ENCODE data around the gene SDHAF2.
"Not testable (repeated sequence)": the region's sequence is repeated elsewhere in the genome, so short reads cannot be mapped to it uniquely, and the experiment has no call there.

SDHAF2 gene

DNA sequence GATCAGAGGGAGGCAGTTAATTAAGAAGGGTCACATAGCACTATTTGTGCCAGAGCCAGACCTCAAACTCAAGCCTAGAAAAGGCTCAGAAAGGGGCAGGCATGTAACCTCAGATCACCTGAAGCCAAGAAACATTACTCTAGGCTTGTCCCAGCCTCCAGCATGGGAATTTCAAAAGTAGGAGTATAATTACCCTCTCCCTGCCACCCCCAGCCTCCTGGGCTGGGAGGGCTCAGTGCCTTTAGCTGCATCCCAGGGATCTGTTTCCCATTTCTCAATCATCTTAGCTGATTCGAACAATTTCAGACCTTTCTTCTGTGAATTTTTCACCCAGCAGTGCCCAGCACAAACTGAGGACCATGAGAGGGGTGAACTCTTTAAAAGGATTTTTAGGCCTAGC, 45.5 kb downstream of the SDHAF2 start:
- Histone ChIP-seq H3K27ac (no peak overlapping the region), H3K36me3 (ENCODE audit: insufficient read depth, low read length) (no peaks in the 10 kb centered on the region), H3K9me3 (ENCODE audit: low read depth, low read length) (no peaks in the 10 kb centered on the region), H3K4me3 (no peak overlapping the region), H3K9ac (ENCODE audit: insufficient read length) (no peak overlapping the region)
- DNase-seq (ENCODE audit: low read depth, low spot score) = no peak
- TF ChIP-seq EZH2 (IDR thresholded peaks at IDR 0.05) (no peak), POLR2AphosphoS5 (IDR thresholded peaks at IDR 0.05; ENCODE audit: borderline replicate concordance, low read depth, low read length) (no peak), FOXP2 (optimal IDR thresholded peaks at IDR 0.05; ENCODE audit: control extremely low read depth, extremely low read length, insufficient read depth) (no peak)

- no peak for DNase-seq (ENCODE audit: low read depth, low spot score)
- Histone ChIP-seq H3K36me3 (ENCODE audit: insufficient read depth, low read length) (no peaks in the 10 kb centered on the region), H3K9ac (ENCODE audit: insufficient read length) (no peak overlapping the region), H3K27ac (no peak overlapping the region), H3K9me3 (ENCODE audit: low read depth, low read length) (no peaks in the 10 kb centered on the region), H3K4me3 (no peak overlapping the region)
- no peak for TF ChIP-seq POLR2AphosphoS5 (IDR thresholded peaks at IDR 0.05; ENCODE audit: borderline replicate concordance, low read depth, low read length)
- no peak for TF ChIP-seq EZH2 (IDR thresholded peaks at IDR 0.05)
- TF ChIP-seq FOXP2 (optimal IDR thresholded peaks at IDR 0.05; ENCODE audit: control extremely low read depth, extremely low read length, insufficient read depth) = no peak
Measured at GRCh38 chr11:61476371-61476770, 46.4 kb downstream of the SDHAF2 start.

- no peak for DNase-seq (ENCODE audit: low read depth, low spot score)
- Histone ChIP-seq H3K9ac (ENCODE audit: insufficient read length) (no peak overlapping the region), H3K27ac (no peak overlapping the region), H3K9me3 (ENCODE audit: low read depth, low read length) (no peaks in the 10 kb centered on the region), H3K4me3 (no peak overlapping the region), H3K36me3 (ENCODE audit: insufficient read depth, low read length) (no peaks in the 10 kb centered on the region)
- TF ChIP-seq EZH2 (IDR thresholded peaks at IDR 0.05) (no peak), POLR2AphosphoS5 (IDR thresholded peaks at IDR 0.05; ENCODE audit: borderline replicate concordance, low read depth, low read length) (no peak), FOXP2 (optimal IDR thresholded peaks at IDR 0.05; ENCODE audit: control extremely low read depth, extremely low read length, insufficient read depth) (no peak)
Measured at GRCh38 chr11:61477126-61477525, 47.2 kb downstream of the SDHAF2 start.

DNA sequence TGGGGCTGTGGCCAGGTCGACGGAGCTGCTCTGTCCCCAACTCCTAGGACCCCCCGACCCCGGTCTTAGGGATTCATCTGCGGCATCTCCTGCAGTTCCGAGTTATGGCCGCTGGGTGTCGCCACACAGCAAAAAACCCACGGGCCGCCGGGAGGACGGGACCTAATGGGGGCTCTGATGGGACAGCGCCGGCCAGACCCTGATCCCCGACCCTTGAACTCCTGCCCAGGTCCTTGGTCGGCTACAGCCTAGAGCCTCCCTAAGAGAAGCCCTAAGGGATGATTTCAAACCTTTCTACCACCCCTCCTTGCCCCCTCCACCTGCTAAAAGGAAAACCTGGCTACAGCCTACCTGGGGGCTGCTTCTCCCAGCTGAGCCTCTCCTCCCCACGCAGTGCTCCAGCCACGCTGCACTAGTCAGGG, 47.8 kb downstream of the SDHAF2 start:
- H3K4me3 ChIP-seq = no peak overlapping the region
- TF ChIP-seq POLR2AphosphoS5 (IDR thresholded peaks at IDR 0.05; ENCODE audit: borderline replicate concordance, low read depth, low read length) = no peak
- TF ChIP-seq EZH2 (IDR thresholded peaks at IDR 0.05) = no peak
- no peak for TF ChIP-seq FOXP2 (optimal IDR thresholded peaks at IDR 0.05; ENCODE audit: control extremely low read depth, extremely low read length, insufficient read depth)

GRCh38 chr11:61479360-61480058, 49.6 kb downstream of the SDHAF2 start:
- not testable (repeated sequence) for DNase-seq (ENCODE audit: low read depth, low spot score); H3K4me3 ChIP-seq; H3K27ac ChIP-seq; H3K9me3 ChIP-seq (ENCODE audit: low read depth, low read length); H3K36me3 ChIP-seq (ENCODE audit: insufficient read depth, low read length); H3K9ac ChIP-seq (ENCODE audit: insufficient read length)

More for the DNA sequence above, 47.8 kb downstream of the SDHAF2 start:
- no peak overlapping the region for H3K27ac ChIP-seq
- no peak overlapping the region for H3K9ac ChIP-seq (ENCODE audit: insufficient read length)
- no peak for DNase-seq (ENCODE audit: low read depth, low spot score)
- no peaks in the 10 kb centered on the region for H3K9me3 ChIP-seq (ENCODE audit: low read depth, low read length)
- H3K36me3 ChIP-seq (ENCODE audit: insufficient read depth, low read length) = no peaks in the 10 kb centered on the region

DNA sequence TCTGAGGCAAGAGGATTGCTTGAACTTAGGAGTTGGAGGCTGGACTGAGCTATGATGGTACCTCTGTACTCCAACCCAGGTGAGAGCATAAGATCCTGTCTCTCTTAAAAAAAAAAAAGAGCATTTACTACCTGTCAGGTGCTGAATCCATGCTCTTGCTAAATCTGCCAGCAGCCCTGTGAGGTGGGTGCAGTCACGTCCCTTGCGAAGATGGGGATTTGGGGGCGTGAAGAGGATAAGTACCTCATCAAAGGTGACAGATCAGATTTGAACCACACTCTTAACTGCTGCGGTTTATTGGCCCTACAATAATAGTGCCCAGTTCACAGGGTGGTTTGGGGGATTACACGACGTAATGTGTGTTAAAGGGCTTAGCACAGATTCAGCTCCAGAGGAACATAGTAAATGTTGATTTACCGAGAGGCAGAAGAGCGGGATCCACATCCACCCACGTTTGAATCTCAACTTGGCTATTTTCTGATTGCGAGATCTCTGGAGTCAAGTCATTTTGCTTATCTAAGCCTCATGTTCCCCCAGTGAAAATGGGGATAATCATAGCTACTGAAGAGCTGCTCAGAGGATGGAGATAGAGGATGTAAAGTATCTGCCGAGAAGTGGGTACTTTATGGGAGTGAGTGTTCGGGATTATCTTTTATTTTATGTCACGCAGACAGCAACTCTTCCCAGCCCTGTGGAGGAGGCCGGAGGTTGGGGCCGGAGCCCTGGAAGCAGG, 50.5 kb downstream of the SDHAF2 start:
- Histone ChIP-seq H3K9ac (ENCODE audit: insufficient read length) (no peak overlapping the region), H3K27ac (no peak overlapping the region), H3K36me3 (ENCODE audit: insufficient read depth, low read length) (no peaks in the 10 kb centered on the region), H3K4me3 (no peak overlapping the region), H3K9me3 (ENCODE audit: low read depth, low read length) (no peaks in the 10 kb centered on the region)
- TF ChIP-seq EZH2 (IDR thresholded peaks at IDR 0.05) (no peak), FOXP2 (optimal IDR thresholded peaks at IDR 0.05; ENCODE audit: control extremely low read depth, extremely low read length, insufficient read depth) (no peak), POLR2AphosphoS5 (IDR thresholded peaks at IDR 0.05; ENCODE audit: borderline replicate concordance, low read depth, low read length) (no peak)
- no peak for DNase-seq (ENCODE audit: low read depth, low spot score)

DNA sequence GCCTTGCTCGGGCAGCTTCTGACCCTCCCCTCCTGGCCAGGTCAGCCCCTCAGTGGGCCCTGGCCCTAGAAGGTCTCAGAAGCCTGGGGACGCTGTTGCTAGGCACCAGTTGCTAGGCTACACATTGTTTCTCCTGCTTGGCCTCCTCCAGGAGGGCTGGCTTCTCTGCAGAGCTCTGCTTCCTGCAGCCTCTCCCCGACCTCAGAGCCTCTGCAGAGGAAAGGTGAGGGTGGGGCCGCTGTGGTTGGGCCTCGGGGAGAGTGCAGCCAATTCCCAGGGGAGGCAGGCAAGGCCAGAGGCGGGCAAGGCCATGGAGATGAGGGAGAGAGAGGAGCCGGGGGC, 51.0 kb downstream of the SDHAF2 start:
- TF ChIP-seq POLR2AphosphoS5 (IDR thresholded peaks at IDR 0.05; ENCODE audit: borderline replicate concordance, low read depth, low read length) (no peak), EZH2 (IDR thresholded peaks at IDR 0.05) (no peak), FOXP2 (optimal IDR thresholded peaks at IDR 0.05; ENCODE audit: control extremely low read depth, extremely low read length, insufficient read depth) (no peak)
- Histone ChIP-seq H3K27ac (no peak overlapping the region), H3K9ac (ENCODE audit: insufficient read length) (no peak overlapping the region), H3K9me3 (ENCODE audit: low read depth, low read length) (no peaks in the 10 kb centered on the region), H3K36me3 (ENCODE audit: insufficient read depth, low read length) (no peaks in the 10 kb centered on the region), H3K4me3 (no peak overlapping the region)
- no peak for DNase-seq (ENCODE audit: low read depth, low spot score)

DNA sequence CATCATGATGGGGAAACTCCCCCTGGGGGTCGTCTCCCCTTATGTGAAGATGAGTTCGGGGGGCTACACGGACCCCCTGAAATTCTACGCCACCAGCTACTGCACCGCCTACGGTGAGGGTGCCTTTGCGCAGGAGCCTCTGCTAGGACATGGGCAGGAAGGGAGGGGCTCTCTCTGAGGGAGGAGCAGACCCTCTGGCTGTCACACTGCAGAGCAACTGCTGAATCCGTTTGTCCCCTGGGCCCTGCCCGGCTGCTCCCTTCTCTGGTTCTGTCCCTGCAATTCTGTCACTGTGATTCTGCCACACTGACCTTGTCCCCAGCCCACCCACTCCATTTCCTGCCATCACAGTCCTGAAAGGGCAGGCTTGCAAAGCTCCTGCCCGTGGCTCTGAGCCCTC, 51.9 kb downstream of the SDHAF2 start:
- Histone ChIP-seq H3K36me3 (ENCODE audit: insufficient read depth, low read length) (no peaks in the 10 kb centered on the region), H3K27ac (no peak overlapping the region), H3K4me3 (no peak overlapping the region), H3K9ac (ENCODE audit: insufficient read length) (no peak overlapping the region), H3K9me3 (ENCODE audit: low read depth, low read length) (no peaks in the 10 kb centered on the region)
- DNase-seq (ENCODE audit: low read depth, low spot score) = no peak
- TF ChIP-seq FOXP2 (optimal IDR thresholded peaks at IDR 0.05; ENCODE audit: control extremely low read depth, extremely low read length, insufficient read depth) (no peak), POLR2AphosphoS5 (IDR thresholded peaks at IDR 0.05; ENCODE audit: borderline replicate concordance, low read depth, low read length) (no peak), EZH2 (IDR thresholded peaks at IDR 0.05) (no peak)

- no peak for DNase-seq (ENCODE audit: low read depth, low spot score)
- no peaks in the 10 kb centered on the region for H3K36me3 ChIP-seq (ENCODE audit: insufficient read depth, low read length)
- TF ChIP-seq EZH2 (IDR thresholded peaks at IDR 0.05) (no peak), POLR2AphosphoS5 (IDR thresholded peaks at IDR 0.05; ENCODE audit: borderline replicate concordance, low read depth, low read length) (no peak), FOXP2 (optimal IDR thresholded peaks at IDR 0.05; ENCODE audit: control extremely low read depth, extremely low read length, insufficient read depth) (no peak)
- H3K9me3 ChIP-seq (ENCODE audit: low read depth, low read length) = no peaks in the 10 kb centered on the region
- no peak overlapping the region for H3K27ac ChIP-seq
- H3K4me3 ChIP-seq = no peak overlapping the region
- no peak overlapping the region for H3K9ac ChIP-seq (ENCODE audit: insufficient read length)
Measured at GRCh38 chr11:61482513-61482912, 52.6 kb downstream of the SDHAF2 start.
